Head of caudate nucleus (tissue), 42 donors: ENCODE data around the gene MIA2.
"Not testable (repeated sequence)": the region's sequence is repeated elsewhere in the genome, so short reads cannot be mapped to it uniquely, and the experiment has no call there.

ENCODE experiments used
- DNase-seq, 42 donors: peaks; one replicate each; pipeline versions ENCODE4 v3.0.0 to v3.0.0-alpha.2; 2020 to 2021; ENCODE audit warnings: mixed read lengths in 7 of 42
- intact Hi-C: fragments of 100-400 bp; cut with DNase I; formaldehyde crosslinking; loops from one replicate; pipeline ENCODE4 v1.15.0; 2022

Gene MIA2

GRCh38 chr14:39265033-39265432 is 31.3 kb downstream of the MIA2 start:
- no peak for DNase-seq

GRCh38 chr14:39265806-39266524 is 32.2 kb downstream of the MIA2 start:
- intact Hi-C loops, result loop anchor here (2.0 to 10.0 kb wide), 2 partner anchors 91 to 169 kb away; partner anchors contain the start of genes FBXO33 and PNN
- no peak for DNase-seq

More at GRCh38 chr14:39265033-39265432, 31.3 kb downstream of the MIA2 start:
- intact Hi-C loops, result loop anchor here (10.0 kb wide), 1 partner anchor 170 kb away; the partner anchor contains the start of gene FBXO33

DNA sequence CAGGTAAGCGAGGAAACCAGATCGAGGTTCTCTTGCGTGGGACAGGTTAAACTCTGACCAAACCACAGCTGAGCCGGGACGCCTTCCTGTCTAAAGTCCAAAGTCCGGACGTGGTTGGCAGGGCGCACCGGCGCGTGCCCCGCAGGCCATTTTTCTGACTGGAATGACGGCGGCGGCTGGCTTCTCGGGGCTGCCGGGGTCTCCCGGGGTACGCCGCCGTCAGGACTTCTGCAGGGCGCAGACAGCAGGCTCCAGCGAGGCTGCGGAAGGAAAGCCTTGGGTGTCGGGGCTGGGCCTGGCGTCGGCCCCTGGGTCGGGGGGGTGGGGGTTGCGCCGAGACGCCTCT is 32.8 kb downstream of the MIA2 start:
- peak in 25 of 42 donors; percentile 8 to 70 (median 51) for DNase-seq
- intact Hi-C loops, result loop anchor here (2.0 to 10.0 kb wide), 2 partner anchors 92 to 168 kb away; partner anchors contain the start of genes FBXO33 and PNN

DNA sequence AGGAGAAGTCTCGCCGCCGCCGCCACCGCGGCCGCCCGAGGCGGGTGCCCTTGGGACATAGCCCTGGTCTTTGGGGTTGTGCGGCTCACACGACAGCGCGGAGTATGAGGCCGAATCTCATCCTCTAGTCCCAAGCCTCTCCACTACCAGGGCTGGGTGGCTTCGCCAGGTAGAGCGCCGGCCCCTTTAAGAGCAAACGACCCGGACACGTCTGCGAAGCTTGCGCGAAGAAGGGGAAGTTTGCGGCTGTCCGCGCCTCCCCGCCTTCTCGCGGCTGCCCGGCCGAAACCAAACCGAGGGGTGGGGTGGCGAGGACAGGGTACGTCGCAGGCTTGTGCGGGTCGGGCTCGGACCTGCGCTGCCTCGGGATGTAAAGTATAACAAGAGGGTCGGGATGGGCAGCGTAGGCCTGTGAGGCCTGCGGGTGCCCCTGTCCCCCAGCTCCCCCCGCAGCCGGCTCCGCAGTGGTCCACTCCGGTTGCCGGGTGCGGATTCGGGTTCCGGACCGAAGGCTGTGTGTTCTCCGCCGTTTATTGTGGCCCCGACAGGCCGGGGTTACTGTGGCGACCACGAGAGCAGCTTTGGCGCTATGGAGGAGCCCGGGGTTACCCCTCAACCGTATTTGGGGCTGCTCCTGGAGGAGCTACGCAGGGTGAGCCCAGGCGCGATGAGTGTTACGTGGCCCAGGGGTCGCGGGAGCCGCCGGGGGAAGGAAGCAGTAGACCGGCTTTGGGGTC is 33.3 kb downstream of the MIA2 start:
- intact Hi-C loops, result loop anchor here (2.0 to 10.0 kb wide), 2 partner anchors 92 to 168 kb away; partner anchors contain the start of genes FBXO33 and PNN
- DNase-seq, result peak; percentile 53 to 92 (median 82)

DNA sequence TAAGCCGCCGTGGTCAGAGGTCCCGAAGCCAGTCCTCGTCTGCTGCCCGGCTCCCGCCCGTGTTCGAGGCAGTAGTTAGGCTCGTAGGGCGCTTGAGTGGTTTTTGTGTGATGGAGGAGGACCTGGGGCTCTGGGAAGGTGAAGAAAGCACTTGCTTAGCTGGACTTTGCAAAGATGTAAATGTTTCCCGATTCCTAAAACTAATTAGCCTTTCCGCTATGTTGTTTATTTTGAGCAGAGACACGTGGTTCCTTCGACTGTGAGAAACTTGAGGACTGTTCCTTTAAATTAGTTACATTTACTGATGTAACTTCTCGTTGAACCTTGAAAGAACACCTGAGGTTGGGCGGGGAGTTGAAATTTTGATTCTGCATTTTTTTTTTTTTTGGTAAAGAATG is 33.9 kb downstream of the MIA2 start:
- peak in 1 of 42 donors; percentile 36 for DNase-seq
- intact Hi-C loops, result loop anchor here (2.0 to 10.0 kb wide), 2 partner anchors 93 to 167 kb away; partner anchors contain the start of genes FBXO33 and PNN

GRCh38 chr14:39268393-39268792 is 34.7 kb downstream of the MIA2 start:
- intact Hi-C loops, result loop anchor here (10.0 kb wide), 1 partner anchor 166 kb away; the partner anchor contains the start of gene FBXO33
- DNase-seq, result no peak

- intact Hi-C loops, result no loop called here
- no peak for DNase-seq
Observed at GRCh38 chr14:39272918-39273317, 39.2 kb downstream of the MIA2 start.

- intact Hi-C loops, result no loop called here
- no peak for DNase-seq
Observed at GRCh38 chr14:39275395-39275794, 41.7 kb downstream of the MIA2 start.

- intact Hi-C loops, result no loop called here
Observed at GRCh38 chr14:39276005-39276404, 42.3 kb downstream of the MIA2 start.

DNA sequence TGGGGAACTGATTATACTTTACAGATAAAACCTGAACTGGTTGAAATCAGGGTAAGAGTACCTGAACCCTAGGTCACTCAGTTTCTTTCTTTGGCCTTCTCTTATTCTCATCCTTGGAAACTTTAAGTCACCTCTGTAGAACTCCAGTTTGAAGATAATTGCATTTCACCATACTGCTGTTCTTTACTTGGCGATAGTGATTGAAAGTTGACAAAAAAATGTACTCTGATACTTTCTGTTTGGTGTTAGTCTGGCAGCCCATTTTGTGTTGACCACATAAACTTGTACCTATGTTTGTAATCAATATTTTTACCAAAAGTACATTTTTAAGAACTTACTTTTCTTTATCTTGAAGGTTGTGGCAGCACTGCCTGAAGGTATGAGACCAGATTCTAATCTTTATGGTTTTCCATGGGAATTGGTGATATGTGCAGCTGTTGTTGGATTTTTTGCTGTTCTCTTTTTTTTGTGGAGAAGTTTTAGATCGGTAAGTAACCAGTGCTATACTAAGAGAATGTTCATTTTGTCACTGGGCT is 42.9 kb downstream of the MIA2 start:
- intact Hi-C loops, result no loop called here
- DNase-seq, result no peak

More at GRCh38 chr14:39276005-39276404, 42.3 kb downstream of the MIA2 start:
- no peak for DNase-seq

DNA sequence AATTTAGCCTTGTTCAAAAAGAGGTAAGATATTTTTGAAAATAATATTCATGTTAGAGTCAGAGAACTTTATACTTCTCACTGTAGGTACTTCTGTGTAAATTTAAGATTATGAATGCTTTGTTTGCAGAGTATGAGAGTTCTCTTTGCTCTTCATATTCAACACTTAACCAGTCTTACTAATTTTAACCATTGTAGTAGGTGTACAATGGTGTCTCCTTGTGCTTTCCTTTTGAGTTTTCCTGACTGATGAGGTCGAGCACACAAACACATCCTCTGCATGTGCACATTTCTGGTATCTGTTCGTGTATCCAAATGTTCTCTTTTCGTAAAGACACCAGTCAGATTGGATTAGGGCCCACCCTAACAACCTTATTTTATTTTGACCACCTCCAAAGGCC is 45.8 kb downstream of the MIA2 start:
- intact Hi-C loops, result no loop called here
- peak in 1 of 42 donors; percentile 8 for DNase-seq

GRCh38 chr14:39280678-39281077 is 47.0 kb downstream of the MIA2 start:
- DNase-seq, intact Hi-C loops: not testable (repeated sequence)

- intact Hi-C loops, result no loop called here
- DNase-seq, result no peak
Observed at GRCh38 chr14:39289523-39289922, 55.8 kb downstream of the MIA2 start.

DNA sequence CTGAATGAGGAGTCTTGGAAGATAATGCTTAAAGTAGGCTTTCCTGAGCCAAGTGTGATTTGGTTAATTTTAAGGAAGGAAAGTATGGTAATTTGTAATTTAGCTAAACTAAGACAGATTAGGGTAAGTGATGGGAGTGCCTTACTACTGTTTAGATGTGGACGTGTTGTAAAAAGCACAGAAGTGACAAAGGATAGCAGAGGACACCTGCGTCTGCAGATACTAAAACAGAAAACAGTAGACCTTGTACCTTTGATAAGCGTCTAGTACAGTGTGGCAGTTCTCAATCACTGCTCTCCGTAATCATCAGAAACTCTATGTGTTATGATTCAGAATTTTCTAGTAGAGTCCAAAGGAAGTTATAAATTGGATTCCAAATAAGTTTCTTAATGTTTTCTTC is 58.0 kb downstream of the MIA2 start:
- DNase-seq, result no peak
- intact Hi-C loops, result no loop called here

DNA sequence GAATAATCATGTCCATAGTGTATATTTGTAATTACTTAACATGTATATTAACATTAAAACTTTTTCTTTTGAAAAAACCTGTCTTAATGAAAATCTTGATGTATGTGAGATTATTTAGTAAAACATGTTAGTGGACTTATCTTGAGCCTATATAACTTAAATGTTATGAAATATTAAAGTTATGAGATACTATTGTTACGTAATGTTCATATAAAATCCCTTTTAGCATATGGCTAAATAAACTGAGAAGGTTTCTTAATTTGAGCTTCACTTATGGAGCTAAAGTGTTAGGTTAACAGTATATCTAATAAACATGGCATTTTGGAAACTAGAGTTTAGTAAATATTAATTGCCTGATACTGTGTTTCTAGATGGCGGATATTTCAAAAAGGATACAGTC is 59.9 kb downstream of the MIA2 start:
- intact Hi-C loops, result no loop called here

DNA sequence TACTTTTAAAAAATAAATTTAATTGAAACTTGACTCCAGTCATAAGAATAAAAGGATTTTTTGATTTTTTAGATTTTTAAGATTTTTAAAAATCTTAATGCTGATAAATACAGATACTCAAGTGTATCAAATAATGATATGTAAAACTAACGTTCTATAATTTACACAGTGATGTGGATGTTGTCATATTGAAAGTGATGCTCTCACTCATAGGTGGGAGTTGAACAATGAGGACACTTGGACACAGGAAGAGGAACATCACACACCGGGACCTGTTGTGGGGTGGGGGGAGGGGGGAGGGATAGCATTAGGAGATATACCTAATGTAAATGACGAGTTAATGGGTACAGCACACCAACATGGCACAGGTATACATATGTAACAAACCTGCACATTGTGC is 66.7 kb downstream of the MIA2 start:
- DNase-seq, intact Hi-C loops: not testable (repeated sequence)

More for the DNA sequence above, 59.9 kb downstream of the MIA2 start:
- DNase-seq, result no peak

- DNase-seq, result no peak
- intact Hi-C loops, result no loop called here
Observed at GRCh38 chr14:39302124-39302810, 68.6 kb downstream of the MIA2 start.

GRCh38 chr14:39303115-39303514 is 69.4 kb downstream of the MIA2 start:
- intact Hi-C loops, result no loop called here
- DNase-seq, result no peak

DNA sequence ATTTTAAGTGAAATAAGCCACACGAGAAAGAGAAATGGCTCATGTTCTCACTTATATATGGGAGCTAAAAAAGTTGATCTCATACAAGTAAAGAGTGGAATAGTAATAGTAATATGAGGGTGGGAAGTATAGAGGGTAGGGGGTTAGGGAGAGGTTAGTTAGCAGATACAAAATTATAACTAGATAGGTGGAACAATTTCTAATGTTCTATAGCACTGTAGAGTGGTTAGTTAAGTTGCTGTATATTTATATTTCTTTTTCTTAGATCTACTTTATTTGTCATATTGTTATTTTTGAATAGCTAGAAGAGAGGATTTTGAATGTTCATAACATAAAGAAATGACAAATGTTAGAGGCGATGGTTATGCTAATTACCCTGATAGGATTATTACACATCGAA is 74.1 kb downstream of the MIA2 start:
- no peak for DNase-seq
- intact Hi-C loops, result no loop called here
